LNCAP (cell line): ENCODE data around the gene DDI2.

ENCODE experiments used
- TF ChIP-seq, protein P1 (sequence below): fragments of 450-650 bp; IDR thresholded peaks from 2 replicates; pipeline ENCODE4 v1.5.1; 2017; ENCODE audit warnings: mild to moderate bottlenecking

The DDI2 gene

DNA sequence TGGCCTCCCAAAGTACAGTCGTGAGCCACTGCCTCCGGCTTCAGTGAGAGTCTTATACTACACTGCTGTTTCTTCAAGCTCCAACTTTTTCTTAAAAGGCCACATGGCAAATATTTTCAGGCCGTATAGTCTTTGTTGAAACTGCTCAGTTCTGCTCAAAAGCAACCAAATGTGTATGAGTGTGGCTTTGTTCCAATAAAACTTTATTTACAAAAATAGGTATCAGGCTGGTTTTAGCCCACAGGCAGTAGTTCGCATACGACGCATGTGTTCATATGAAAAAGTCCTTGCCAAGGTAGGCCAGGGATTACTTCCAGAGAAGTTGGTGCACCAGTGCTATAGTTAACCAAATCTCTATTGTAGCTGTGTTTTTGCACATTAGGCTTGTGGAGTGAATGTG is 73.1 kb downstream of the DDI2 start:
- TF ChIP-seq, protein P1, sequence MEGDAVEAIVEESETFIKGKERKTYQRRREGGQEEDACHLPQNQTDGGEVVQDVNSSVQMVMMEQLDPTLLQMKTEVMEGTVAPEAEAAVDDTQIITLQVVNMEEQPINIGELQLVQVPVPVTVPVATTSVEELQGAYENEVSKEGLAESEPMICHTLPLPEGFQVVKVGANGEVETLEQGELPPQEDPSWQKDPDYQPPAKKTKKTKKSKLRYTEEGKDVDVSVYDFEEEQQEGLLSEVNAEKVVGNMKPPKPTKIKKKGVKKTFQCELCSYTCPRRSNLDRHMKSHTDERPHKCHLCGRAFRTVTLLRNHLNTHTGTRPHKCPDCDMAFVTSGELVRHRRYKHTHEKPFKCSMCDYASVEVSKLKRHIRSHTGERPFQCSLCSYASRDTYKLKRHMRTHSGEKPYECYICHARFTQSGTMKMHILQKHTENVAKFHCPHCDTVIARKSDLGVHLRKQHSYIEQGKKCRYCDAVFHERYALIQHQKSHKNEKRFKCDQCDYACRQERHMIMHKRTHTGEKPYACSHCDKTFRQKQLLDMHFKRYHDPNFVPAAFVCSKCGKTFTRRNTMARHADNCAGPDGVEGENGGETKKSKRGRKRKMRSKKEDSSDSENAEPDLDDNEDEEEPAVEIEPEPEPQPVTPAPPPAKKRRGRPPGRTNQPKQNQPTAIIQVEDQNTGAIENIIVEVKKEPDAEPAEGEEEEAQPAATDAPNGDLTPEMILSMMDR, result no peak

DNA sequence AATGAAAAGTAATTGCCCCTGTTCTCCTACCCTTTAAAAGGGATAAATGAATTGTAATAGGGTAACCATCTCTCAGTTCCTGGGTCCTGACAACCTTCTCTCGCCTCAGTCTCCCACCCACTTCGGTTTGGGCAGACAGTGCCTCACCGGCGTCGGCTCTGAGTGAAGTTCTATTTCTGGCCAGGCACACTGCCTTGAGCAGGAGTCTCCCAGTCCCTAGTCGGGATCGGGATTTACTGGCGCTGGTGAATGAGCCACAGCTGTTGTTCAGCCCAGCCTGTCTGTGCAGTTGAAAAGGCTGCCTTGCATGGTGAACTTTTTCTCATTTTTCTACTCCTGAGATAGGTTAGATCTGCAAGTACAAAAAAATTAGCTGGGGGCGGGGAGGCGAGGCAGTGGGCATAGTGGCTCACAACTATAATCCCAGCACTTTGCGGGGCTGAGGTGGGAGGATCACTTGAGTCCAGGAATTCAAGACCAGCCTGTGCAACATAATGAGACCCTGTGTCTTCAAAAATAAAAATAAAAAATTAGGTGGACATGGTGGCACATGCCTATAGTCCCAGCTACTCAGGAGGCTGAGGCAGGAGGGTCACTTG is 74.3 kb downstream of the DDI2 start:
- TF ChIP-seq, protein P1, result no peak

DNA sequence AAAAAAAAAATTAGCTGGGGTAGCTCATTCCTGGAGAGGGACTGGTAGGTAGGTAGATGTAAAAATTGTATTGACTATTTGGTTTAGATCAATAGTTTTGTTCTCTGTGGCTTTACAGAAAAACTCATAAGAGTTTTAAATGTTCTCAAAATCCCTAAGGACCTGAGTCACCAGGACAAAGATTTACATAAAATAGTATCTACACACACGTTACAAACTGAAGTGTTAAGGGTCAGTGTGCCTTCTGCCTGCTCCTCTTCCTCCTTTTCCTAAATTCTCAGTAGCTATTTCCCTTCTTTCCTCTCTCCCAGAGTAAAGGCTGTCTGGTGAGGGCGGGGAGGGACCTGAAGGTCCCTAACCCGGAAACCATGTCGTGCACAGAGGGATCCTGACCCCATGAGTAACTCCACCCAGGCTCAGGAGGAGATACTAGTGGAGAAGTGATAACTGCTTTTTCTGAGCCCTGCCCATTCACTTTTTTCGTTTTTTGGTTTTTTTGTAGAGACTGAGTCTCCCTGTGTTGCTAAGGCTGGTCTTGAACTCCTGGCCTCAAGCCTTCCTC is 74.9 kb downstream of the DDI2 start:
- TF ChIP-seq, protein P1, result no peak

DNA sequence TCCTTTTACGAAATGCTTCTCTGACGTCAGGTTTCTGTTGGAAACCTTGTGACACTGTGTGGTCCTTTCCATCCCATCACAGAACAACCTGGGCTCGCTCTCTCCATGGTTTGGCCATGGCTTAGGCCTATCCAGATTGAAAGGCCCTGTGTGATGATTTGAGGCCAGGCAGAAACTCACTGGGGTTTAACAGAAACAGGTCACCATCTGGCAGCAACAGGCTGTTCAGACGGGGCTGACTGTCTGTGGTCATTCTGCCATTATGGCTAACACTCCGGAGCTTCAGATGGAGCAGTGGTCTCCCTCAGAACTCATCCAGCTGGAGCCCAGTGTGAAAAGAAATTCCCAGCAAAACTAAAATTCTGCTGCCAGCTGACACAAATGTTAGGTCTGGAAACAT is 76.1 kb downstream of the DDI2 start:
- TF ChIP-seq, protein P1, result no peak

DNA sequence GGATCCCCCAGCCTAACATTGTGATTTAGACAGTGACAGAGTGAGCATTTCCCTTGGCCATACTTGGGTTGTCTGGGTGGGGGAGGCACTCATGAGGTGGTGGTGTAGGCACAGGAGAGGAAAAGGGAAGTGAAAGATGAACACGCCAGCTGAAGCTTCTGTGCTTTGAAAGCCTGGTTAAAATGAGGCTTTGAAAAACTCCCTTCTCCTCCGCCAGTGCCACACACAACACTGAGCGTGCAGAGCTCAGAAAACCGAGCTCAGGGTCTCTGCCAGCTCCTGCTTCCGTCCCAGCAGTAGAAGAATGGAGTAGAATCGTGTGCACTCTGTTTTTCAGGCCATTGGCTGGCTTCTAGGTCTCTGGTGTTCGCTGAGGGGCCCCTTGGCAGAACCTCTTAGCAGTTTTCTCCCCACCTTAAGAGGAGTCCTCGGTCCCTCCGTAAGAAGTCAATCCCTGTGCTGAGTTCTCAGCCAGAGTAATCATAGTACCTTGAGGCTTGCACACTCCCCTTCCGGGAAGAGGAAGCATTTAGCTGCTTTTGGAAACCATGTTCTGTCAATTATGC is 79.8 kb downstream of the DDI2 start:
- TF ChIP-seq, protein P1, result no peak

DNA sequence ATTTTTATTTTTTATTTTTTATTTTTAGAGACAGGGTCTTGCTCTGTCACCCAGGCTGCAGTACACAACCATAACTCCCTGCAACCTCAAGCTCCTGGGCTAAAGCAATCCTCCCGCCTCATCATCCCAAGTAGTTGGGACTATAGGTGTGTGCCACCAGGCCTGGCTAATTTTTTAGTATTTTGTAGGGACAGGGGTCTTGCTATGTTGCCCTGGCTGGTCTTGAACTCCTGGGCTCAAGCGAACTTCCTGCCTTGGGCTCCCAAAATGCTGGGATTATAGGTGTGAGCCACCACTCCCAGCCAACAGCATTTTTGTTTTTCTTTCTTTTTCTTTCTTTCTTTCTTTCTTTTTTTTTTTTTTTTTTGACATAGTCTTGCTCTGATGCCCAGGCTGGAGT is 80.9 kb downstream of the DDI2 start:
- TF ChIP-seq, protein P1, result no peak

DNA sequence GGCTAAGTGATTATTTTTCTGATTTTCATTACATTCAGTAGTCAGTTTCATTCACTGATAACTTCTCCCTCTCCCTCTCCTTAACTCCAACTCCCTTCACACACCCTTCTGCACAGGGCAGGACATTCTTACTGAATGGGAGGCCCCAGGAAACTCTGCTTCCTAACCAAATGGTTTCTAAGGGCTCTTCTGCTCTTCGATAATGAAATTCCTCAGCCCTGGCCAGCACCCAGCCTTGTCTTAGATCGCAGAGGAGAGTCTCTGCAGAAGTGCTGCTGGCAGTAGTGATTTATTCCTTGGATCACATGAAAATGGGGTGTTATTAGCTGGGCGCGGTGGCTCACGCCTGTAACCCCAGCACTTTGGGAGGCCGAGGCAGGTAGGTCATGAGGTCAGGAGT is 83.2 kb downstream of the DDI2 start:
- TF ChIP-seq, protein P1, result no peak

DNA sequence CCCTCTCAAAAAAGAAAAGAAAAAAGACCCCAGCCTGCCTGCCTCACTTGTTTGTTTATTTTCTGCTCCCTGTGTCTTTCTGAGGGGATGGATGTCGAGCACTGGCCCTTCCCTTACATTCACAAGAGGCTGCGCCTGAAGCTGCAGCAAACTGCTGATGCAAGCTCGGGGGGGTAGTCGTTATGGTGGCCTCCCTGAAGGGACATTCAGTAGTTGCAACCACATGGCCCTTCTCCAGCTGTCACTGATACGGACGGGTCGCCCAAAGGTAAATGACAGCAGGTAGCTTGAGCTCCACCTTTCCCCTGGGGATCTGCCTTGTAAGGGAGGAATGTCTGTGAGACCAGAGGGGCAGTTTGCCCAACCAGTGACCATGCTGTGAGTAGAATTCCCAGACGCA is 84.5 kb downstream of the DDI2 start:
- TF ChIP-seq, protein P1, result no peak
